Type B pancreatic cell (in vitro differentiated cells): ENCODE results near the gene FAM219B. TPM values are rescaled to one million over a fixed set of nuclear protein-coding genes. Genes with fewer than 3 reads are reported as not detected.

Experiments used
- DNase-seq: peaks from one replicate; pipeline ENCODE4 v3.0.0; 2021; ENCODE audit warnings: mixed read lengths; ENCODE audit not compliant: unreplicated experiment; ENCODE audit errors: extremely low spot score
- H3K27ac Mint-ChIP-seq: 2 replicates; pipeline ENCODE4 v1.8.0; 2021; ENCODE audit warnings: mild to moderate bottlenecking, mixed read lengths
- H3K27me3 Mint-ChIP-seq: 2 replicates; pipeline ENCODE4 v1.8.0; 2021; ENCODE audit warnings: mixed read lengths
- H3K36me3 Mint-ChIP-seq: 2 replicates; pipeline ENCODE4 v1.8.0; 2021; ENCODE audit warnings: mixed read lengths
- H3K4me1 Mint-ChIP-seq: one replicate; pipeline ENCODE4 v1.8.0; 2021; ENCODE audit warnings: mixed read lengths; ENCODE audit not compliant: unreplicated experiment
- H3K4me3 Mint-ChIP-seq: 2 replicates; pipeline ENCODE4 v1.8.0; 2021; ENCODE audit warnings: mild to moderate bottlenecking, mixed read lengths
- H3K9me3 Mint-ChIP-seq: 2 replicates; pipeline ENCODE4 v1.8.0; 2021; ENCODE audit warnings: mixed read lengths
- total RNA-seq: library from RNA; stranded (reverse); gene quantifications from 2 replicates; pipeline ENCODE4 v1.2.1, GENCODE V29; 2021; ENCODE audit warnings: low replicate concordance
- TF ChIP-seq, protein P1 (sequence below): fragments of 200-600 bp; sonication (generic); conservative IDR thresholded peaks from 2 replicates; pipeline ENCODE4 v1.5.0; 2021; ENCODE audit warnings: antibody characterized with exemption, mild to moderate bottlenecking

Gene FAM219B
- total RNA-seq, 1 donor from 2014 or later, result 117 TPM

GRCh38 chr15:74878273-74878672, 28.4 kb downstream of the FAM219B start:
- no peak overlapping the region for H3K4me3 Mint-ChIP-seq
- H3K27me3 Mint-ChIP-seq, result peaks cover 8% of the 10 kb centered on the region
- no peaks in the 10 kb centered on the region for H3K36me3 Mint-ChIP-seq
- no peak overlapping the region for H3K27ac Mint-ChIP-seq
- TF ChIP-seq, protein P1, sequence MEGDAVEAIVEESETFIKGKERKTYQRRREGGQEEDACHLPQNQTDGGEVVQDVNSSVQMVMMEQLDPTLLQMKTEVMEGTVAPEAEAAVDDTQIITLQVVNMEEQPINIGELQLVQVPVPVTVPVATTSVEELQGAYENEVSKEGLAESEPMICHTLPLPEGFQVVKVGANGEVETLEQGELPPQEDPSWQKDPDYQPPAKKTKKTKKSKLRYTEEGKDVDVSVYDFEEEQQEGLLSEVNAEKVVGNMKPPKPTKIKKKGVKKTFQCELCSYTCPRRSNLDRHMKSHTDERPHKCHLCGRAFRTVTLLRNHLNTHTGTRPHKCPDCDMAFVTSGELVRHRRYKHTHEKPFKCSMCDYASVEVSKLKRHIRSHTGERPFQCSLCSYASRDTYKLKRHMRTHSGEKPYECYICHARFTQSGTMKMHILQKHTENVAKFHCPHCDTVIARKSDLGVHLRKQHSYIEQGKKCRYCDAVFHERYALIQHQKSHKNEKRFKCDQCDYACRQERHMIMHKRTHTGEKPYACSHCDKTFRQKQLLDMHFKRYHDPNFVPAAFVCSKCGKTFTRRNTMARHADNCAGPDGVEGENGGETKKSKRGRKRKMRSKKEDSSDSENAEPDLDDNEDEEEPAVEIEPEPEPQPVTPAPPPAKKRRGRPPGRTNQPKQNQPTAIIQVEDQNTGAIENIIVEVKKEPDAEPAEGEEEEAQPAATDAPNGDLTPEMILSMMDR, result no peak
- no peaks in the 10 kb centered on the region for H3K9me3 Mint-ChIP-seq
- H3K4me1 Mint-ChIP-seq, result peaks cover 4% of the 10 kb centered on the region
- no peak for DNase-seq

GRCh38 chr15:74873756-74874424, 32.8 kb downstream of the FAM219B start:
- Mint-ChIP-seq H3K27me3 (peaks cover 8% of the 10 kb centered on the region), H3K9me3 (no peaks in the 10 kb centered on the region), H3K4me1 (peaks cover 25% of the 10 kb centered on the region), H3K27ac (peak overlapping the region; percentile 97), H3K36me3 (peaks cover 6% of the 10 kb centered on the region), H3K4me3 (peak overlapping the region; percentile 95)
- TF ChIP-seq, protein P1, result no peak
- DNase-seq, result no peak

DNA sequence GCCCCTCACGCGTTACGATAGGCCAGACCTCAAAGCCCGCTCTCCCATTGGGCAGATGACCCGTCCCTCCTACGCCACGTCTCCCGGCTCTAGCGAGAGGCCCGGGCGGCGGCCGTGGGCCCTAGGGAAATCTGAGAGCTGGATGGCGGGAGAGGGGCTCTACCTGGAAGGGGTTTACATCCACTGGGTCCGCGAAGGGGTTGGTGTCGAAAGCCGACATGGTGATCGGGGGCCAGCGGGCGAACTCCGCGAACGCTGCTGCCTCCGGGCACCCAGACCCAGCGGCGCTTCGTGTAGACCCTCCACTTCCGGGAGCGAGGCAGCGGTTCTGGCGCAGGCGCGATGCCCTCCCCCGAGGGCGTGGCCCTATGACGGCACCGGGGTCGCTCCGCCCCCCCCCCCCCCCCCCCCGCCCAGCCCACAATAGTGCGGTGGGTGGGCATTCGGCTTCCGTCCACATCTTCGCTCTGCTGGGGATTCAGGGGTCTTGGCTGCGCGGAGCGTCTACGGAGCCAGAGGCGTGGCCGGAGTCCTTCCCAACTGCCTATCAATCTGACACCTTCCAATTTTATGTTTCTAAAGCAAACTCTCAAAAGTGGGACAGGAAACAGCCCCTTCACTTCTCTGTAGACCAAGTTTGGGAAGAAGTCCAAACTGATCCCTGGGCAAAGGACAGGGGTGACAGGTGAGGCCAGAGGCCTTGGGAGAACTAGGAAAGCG, 33.5 kb downstream of the FAM219B start, which contains the start of gene SCAMP2:
Gene SCAMP2 (minus strand): TSS at position 330 of the 720 bp plus-strand sequence. CDS start 110 bp downstream, at position 220.
- Mint-ChIP-seq H3K36me3 (peaks cover 7% of the 10 kb centered on the region), H3K27ac (peak within 1 kb of the TSS; percentile 97), H3K4me1 (peaks cover 26% of the 10 kb centered on the region), H3K27me3 (peaks cover 8% of the 10 kb centered on the region), H3K4me3 (peak within 1 kb of the TSS; percentile 95), H3K9me3 (peaks cover under 1% of the 10 kb centered on the region)
- TF ChIP-seq, protein P1, result no peak
- peak; percentile 93 for DNase-seq

- TF ChIP-seq, protein P1, result no peak
- H3K27ac Mint-ChIP-seq, result peak overlapping the region; percentile 97
- H3K9me3 Mint-ChIP-seq, result peaks cover 4% of the 10 kb centered on the region
- peaks cover 31% of the 10 kb centered on the region for H3K4me1 Mint-ChIP-seq
- no peak for DNase-seq
- H3K4me3 Mint-ChIP-seq, result peak overlapping the region; percentile 95
- H3K27me3 Mint-ChIP-seq, result peaks cover 8% of the 10 kb centered on the region
- H3K36me3 Mint-ChIP-seq, result peaks cover 13% of the 10 kb centered on the region
These were observed 34.0 kb downstream of the FAM219B start for GRCh38 chr15:74872702-74873035.

DNA sequence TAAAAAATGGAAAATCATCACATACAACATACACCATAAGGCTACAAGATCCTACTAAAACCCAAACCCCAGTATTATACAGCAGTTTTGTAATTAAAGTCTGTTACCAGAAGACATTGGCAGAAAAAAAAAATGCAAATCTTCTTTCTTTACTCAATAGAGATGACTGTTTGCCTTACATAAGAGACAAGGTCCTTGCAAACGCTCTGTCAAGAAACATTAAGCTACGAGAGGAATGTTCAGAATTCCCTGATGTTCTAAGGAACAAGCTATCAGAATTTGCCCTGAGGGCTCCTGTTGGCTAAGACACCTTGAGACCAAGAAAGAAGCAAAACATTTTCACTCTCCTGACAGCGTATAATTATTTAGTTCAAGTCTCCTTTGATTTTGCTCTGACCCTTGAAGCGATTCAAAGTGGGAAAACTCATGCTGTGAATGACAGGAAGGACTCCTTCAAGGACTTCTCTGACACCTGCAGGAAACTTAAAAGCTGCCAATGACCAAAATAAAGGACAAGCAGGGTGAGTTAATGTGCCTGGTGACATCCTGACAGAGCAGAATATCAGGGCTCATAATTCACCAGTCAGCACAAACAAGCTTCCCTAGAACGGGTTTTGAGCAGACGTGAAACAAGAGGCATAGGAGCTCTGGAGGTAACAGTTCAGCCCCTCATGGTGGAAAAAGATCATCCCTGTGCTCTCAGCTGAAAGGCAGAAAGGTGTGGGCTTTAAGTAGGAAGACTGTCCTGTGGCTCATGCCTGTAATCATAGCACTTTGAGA, 36.0 kb downstream of the FAM219B start:
- H3K4me1 Mint-ChIP-seq, result peaks cover 42% of the 10 kb centered on the region
- H3K27ac Mint-ChIP-seq, result peak overlapping the region; percentile 98
- H3K4me3 Mint-ChIP-seq, result peak overlapping the region; percentile 88
- no peak for DNase-seq
- TF ChIP-seq, protein P1, result no peak
- H3K36me3 Mint-ChIP-seq, result peaks cover 16% of the 10 kb centered on the region
- peaks cover 4% of the 10 kb centered on the region for H3K9me3 Mint-ChIP-seq
- H3K27me3 Mint-ChIP-seq, result no peaks in the 10 kb centered on the region
